Subcutaneous adipose tissue (tissue), 4 donors: Measurements from ENCODE around the gene TTLL11. TPM values are rescaled to one million over a fixed set of nuclear protein-coding genes. Genes with fewer than 3 reads are reported as not detected.

Experiments
- total RNA-seq, 4 donors: library from RNA; depleted of rRNA; stranded (reverse); fragments of >200 nt; gene quantifications; one replicate each; pipeline ENCODE4 v1.1.0, GENCODE V29; 2016
- TF ChIP-seq, protein P1 (sequence below): fragments of 450-650 bp; IDR thresholded peaks from one replicate; pipeline ENCODE4 v1.5.1; 2016; ENCODE audit warnings: low read depth, mild to moderate bottlenecking, control low read depth, antibody characterized with exemption, moderate library complexity

Gene TTLL11
- total RNA-seq, 4 donors from 2014 or later, result 4.4 to 8.7 (median 6.4) TPM

DNA sequence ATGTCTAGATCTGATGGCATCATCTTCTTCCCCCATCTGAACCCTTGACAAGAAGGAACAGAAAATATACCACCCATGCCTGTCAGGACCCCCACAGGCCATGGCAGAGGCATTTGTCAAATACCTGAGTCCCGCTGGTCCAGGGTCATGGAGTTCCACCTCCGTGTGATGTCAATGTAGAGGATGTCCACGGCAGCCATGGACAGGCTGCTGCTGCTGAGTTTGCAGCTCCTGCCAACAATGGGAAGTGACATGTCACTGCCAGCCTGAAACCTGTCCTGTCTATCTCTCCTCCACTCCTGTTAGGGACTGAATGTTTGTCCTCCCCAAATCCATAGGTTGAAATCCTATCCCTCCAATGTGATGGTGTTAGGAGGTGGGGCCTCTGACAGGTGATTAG is 232.9 kb downstream of the TTLL11 start:
- TF ChIP-seq, protein P1, sequence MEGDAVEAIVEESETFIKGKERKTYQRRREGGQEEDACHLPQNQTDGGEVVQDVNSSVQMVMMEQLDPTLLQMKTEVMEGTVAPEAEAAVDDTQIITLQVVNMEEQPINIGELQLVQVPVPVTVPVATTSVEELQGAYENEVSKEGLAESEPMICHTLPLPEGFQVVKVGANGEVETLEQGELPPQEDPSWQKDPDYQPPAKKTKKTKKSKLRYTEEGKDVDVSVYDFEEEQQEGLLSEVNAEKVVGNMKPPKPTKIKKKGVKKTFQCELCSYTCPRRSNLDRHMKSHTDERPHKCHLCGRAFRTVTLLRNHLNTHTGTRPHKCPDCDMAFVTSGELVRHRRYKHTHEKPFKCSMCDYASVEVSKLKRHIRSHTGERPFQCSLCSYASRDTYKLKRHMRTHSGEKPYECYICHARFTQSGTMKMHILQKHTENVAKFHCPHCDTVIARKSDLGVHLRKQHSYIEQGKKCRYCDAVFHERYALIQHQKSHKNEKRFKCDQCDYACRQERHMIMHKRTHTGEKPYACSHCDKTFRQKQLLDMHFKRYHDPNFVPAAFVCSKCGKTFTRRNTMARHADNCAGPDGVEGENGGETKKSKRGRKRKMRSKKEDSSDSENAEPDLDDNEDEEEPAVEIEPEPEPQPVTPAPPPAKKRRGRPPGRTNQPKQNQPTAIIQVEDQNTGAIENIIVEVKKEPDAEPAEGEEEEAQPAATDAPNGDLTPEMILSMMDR, result no peak

GRCh38 chr9:121859646-121860045 is 233.5 kb downstream of the TTLL11 start:
- TF ChIP-seq, protein P1, result no peak

DNA sequence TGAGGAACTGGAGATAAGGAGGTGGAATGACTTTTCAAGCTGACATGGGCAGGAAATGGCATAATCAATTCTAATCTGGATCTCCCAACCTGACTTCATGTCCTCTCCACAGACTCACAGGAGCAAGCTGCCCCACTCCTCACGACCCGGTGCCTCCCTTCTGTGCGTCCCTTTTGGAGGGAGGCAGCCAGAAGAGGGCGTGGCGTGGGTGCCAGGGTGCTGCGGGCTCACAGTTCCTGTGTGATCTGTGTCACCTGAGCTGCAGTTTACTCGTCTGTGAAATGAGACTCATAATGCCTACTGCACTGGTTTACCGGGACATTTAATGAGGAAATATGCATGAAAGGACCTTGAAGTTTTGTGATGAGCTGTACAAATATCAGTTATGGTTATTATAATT is 234.3 kb downstream of the TTLL11 start:
- TF ChIP-seq, protein P1, result no peak

DNA sequence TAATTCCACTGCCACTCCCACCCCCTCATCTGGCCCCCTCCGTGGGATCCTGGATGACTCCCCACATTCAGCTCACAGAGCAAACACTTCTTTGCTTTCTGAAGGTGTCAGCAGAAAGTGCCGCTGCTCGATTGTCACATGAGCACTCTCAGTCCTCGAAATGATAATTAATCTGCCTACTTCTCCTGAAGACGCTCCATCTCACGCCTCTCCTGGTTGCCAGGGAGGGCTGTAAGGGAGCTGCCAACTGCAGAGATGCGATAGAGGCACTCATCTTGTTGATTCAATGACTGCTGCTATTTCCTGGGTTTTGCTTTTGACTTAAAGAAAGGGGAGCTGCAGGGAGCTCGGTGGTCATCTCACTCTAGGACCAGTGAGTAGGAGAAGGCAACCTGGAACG is 235.2 kb downstream of the TTLL11 start:
- TF ChIP-seq, protein P1, result no peak

- TF ChIP-seq, protein P1, result no peak
Observed at GRCh38 chr9:121855476-121855875, 237.6 kb downstream of the TTLL11 start.

- TF ChIP-seq, protein P1, result no peak
Observed at GRCh38 chr9:121853617-121854395, 239.3 kb downstream of the TTLL11 start.

DNA sequence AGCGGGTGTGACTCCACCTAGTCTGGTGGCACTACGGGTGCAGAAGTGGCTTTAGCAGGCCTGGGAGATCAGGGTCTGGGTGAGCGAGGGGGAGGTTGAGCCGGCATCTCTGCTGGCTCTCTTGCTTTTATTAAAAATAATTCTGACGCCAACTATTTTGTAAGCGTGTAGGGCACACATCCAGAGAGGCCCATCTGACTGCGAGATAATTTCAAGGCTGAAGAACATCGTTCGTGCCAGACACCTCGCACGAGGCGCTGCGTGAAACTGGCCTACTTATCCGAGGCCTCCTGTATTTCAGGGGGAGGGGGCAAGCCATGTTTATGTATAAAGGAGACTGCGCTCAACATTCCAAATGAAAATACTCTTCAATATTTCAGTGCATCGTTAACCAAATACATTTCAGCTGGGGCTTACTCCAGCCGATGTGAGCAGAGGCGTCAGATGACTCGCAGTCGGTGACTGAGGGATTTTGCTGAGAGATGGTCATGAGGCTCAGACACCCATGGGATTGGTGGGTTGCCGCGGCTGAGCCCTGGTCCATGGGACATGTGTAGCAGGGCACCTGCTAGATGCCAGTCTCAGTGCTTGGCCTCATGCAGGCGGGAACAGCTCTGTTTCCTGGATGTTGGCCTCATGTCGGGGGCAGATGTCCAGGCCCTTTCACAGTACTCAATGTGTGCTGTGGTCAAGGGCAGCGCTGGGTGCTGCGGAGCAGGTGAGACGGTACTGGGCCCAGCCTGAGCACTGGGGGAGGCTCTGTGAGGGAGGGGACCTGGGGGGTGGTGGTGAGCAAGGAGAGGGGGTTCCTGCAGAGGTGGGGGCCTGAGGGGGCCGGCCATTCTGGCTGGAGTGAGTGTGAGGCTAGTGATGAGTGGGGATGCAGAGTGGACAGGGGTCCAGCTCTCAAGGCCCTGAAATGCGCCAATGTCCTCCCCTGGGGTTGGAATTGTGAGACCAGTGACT is 240.2 kb downstream of the TTLL11 start:
- TF ChIP-seq, protein P1, result no peak
